NCI-H526 treated with DMSO at 0.1 percent for 48 hours (cell line): ENCODE results near the gene SMIM10L2A.
"Not testable (repeated sequence)": the region's sequence is repeated elsewhere in the genome, so short reads cannot be mapped to it uniquely, and the experiment has no call there.

Experiments
- DNase-seq: peaks from one replicate; lab custom pipeline; 2025; lab: John Stamatoyannopoulos, UW

SMIM10L2A gene

DNA sequence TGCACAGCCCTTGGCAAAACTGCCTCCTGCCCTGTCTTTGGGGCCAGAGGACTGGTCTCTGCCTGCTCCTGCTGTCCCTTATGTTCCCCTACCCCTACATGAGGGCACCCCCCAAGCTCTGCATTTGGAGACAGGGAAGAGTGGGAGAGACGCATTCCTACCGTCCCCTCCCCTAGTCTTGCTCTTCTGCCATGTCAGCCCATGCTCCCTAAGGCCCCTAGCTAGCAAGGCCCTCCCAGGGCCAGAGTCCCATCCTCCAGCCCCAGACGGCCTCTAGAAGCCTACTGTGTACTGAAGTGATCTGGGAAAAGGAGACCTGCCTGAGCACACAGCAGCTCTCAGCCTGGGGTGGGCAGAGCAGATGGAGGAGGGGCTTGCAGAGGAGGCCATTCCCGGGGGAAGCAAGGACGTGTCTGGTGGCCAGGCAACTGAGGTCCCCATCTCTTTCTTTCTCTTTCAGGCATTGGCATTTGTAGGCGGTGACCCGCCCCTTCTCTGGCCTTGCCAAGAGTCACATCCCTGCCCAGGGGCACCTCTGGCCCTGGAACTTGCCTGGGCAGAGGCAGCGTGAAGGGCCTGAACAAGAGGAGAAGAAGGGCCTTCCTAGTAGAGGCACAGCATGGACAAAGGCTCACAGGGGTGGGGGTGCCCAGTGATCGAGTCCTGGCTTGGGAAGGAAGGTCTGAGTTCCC lies 1.6 kb downstream of the SMIM10L2A start:
- DNase-seq, result not testable (repeated sequence)

DNA sequence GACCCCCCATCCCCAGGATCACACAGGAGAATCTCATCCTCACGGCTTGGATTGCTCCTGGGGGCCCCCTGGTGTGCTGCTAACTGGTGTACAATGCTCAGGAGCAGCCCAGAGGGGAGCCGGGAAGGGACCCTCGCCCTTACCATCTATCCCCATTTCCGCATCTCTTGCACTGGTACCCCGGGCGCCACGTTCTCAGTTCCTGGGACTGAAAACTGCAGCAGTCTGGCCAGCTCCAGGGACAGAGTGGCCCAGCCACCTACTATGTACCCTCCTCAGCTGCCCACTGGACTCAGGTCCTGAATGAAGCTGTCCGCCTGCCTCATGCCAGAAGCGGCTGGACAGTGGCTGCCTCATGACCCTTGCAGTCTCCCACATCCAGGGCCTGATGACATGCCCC lies 2.7 kb downstream of the SMIM10L2A start:
- no peak for DNase-seq

DNA sequence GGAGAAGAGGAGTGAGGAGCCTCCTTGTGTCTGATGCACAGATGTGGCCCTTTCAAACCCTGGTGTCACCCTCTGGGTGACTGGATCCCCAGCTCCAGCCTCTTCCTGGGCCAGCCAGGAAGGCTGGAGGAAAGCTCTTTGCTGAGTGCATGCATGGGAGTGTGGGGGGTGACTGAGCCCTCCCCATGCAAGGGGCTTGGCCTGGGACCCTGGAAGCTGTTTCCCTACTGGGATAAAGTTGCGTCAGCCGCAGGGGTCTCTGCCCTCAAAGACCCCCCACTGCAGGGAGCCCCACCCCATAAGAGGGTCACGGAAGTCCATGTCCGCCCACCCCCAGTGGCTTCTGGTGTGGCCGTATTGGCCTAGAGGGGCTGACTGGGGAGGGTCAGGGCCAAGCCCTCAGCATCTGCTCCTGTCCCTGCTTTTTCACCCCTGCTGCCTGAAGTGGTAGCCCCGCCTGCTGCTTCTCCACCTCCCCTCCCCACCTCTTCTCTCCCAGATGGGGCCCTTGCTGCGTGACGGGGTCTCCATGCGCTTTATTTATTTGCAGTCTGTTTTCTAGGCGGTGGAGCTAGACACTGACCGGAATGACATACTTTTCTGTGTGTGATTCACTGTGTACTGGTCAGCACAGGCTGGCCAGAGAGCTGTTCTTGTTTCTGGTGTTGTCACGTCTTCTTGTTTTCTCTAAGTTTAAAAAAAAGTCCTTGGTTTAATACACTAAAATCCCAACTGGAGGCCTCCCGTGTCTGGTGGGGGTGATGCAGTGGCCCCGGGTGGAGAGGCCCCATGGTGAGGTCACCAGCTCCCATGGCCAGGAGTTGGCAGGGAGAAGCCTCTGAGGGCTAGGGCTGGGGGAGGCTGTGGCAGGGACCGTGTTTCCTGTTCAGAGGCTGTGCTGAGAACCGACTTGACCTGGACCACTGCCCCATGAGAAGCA lies 3.6 kb downstream of the SMIM10L2A start:
- DNase-seq, result no peak

- no peak for DNase-seq
Observed at GRCh38 chrX:135429429-135429828, 7.7 kb downstream of the SMIM10L2A start.

- no peak for DNase-seq
Observed at GRCh38 chrX:135431886-135432285, 10.1 kb downstream of the SMIM10L2A start.

DNA sequence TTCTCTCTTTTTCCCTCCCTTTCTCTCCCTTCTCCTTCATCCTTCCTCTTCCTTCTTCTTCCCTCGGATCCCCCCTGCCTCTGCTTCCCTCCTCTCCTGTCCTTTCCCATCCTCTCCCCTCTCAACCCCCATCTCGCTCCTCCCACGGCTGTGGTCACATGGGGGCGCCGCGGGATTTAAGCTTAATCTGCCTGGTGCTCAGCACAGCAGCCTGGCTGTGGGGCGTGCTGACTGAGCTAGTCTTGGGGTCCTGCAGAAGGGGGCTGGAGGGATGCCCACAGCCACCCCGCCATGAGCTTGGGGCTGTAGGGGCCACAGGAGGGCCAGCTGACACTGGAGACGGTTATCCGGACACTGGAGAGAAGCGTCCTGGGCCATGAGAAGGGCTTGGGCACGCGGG lies 10.7 kb downstream of the SMIM10L2A start:
- DNase-seq, result no peak

DNA sequence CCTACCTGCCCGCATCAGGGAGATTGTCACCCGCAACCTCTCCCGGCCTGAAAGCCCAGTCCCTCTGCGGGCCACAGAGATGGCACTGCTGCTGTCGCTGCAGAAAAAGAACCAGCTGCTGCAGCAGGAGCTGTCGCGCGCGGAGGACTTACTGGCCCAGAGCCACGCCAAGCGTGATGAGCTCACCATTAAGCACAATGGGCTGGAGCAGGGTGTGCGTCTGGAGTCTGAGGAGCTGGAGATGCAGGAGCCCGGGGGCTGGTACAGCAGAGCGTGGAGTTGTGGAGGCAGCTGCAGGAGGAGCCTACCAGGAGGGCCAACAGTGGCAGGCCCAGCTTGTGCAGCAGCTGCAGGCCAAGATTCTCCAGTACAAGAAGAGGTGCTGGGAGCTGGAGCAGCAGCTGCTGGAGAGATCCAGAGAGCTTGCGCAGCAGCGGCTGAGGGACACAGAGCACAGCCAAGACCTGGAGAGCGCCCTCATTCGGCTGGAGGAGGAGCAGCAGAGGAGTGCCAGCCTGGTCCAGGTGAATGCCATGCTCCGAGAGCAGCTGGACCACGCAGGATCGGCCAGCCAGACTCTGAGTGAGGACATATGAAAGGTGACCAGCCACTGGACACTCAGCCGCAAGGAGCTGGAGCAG lies 11.3 kb downstream of the SMIM10L2A start:
- no peak for DNase-seq

DNA sequence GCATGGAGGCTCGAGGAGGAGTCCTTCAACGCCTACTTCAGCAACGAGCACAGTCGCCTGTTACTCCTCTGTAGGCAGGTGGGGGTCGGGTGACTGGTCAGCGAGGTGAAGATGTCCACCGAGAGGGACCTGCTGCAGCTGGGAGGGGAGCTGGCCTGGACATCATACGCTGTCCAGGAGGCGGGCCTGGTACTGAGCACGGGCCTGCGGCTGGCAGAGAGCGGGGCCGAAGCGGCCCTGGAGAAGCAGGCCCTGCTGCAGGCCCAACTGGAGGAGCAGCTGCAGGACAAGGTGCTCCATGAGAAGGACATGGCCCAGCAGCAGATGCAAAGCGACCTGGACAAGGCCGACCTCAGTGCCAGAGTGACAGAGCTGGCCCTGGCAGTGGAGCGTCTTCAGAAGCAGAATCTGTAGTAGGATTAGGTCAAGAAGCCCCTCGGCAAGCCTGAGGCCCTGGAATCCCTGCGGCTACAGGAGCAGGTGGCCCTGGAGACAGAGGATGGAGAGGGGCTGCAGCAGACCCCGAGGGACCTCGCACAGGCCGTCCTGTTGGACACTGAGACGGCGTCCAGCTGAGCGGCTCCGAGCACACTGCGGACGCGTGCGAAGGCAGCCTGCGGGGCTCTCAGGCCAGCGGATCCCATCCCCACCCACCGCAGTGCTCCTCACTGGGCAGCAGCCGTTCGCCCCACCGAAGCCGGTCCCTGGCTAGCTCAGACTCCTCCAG lies 11.9 kb downstream of the SMIM10L2A start:
- DNase-seq, result no peak

DNA sequence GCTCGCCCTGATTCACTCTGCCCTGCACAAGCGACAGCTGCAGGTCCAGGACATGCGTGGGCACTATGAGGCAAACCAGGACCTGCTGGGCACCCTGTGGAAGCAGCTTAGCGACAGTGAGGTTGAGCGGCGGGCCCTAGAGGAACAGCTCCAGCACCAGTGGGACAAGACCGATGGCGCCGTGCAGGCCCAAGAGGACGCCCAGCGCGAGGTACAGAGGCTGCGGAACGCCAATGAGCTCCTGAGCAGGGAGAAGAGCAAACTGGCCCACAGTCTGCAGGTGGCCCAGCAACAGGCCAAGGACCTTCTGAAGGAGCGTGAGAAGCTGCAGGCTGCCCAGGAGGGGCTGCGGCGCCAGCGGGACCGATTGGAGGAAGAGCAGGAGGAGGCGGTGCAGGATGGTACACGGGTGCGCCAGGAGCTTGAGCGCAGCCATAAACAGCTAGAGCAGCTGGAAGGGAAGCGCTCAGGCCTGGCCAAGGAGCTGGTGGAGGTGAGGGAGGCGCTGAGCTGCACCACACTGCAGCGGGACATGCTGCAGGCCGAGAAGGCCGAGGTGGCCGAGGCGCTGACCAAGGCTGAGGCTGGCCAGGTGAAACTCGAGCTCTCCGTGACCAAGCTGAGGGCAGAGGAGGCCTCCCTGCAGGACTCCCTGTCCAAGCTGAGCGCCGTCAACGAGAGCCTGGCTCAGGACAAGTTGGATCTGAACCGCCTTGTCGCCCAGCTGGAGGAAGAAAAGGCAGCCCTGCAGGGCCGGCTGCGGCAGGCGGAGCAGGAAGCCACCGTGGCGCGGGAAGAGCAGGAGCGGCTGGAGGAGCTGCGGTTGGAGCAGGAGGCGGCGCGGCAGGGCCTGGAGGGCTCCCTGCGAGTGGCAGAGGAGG lies 12.8 kb downstream of the SMIM10L2A start:
- no peak for DNase-seq

GRCh38 chrX:135435139-135435922 lies 13.6 kb downstream of the SMIM10L2A start:
- DNase-seq, result no peak

GRCh38 chrX:135435933-135436332 lies 14.2 kb downstream of the SMIM10L2A start:
- no peak for DNase-seq

- no peak for DNase-seq
Observed at GRCh38 chrX:135436456-135436855, 14.7 kb downstream of the SMIM10L2A start.

- DNase-seq, result no peak
Observed at GRCh38 chrX:135436966-135437866, 15.5 kb downstream of the SMIM10L2A start.

- DNase-seq, result no peak
Observed at GRCh38 chrX:135437867-135438733, 16.4 kb downstream of the SMIM10L2A start.

DNA sequence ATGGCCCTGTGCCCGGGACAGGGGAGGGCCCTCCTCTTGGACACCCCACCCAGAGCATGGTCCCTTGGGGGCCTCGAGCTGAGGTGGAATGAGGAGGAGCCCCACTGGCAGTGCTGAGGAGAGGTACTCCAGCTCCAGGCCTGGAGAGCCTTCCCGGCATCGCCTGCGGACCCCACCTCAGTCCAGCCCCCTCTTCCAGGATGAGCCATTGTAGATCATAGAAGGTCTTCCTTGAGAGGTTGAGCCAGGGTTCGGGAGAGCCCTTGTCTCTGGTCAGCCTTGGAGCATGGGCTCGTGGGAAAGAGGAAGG lies 16.9 kb downstream of the SMIM10L2A start:
- DNase-seq, result no peak

GRCh38 chrX:135449637-135450550 lies 28.1 kb downstream of the SMIM10L2A start:
- DNase-seq, result no peak

- no peak for DNase-seq
Observed at GRCh38 chrX:135453381-135453780, 31.6 kb downstream of the SMIM10L2A start.
